Keratinocyte (primary cell): ENCODE results near the gene ABHD12B.

Experiments used
- CTCF ChIP-seq, 3 experiments: IDR thresholded peaks in 1 of 3; conservative IDR thresholded peaks in 1 of 3; optimal IDR thresholded peaks in 1 of 3; 2 replicates in 2 of 3; 3 replicates in 1 of 3; pipeline versions ENCODE3 to v1.5.1; 2011; ENCODE audit warnings: low read length in 3 of 3, mild to moderate bottlenecking in 3 of 3, moderate library complexity in 2 of 3, control low read depth in 1 of 3, inconsistent platforms in 1 of 3; ENCODE audit not compliant: insufficient read depth in 2 of 3; ENCODE audit errors: extremely low read depth in 1 of 3
- EZH2 ChIP-seq: IDR thresholded peaks from one replicate; pipeline ENCODE4 v1.6.1; 2012; ENCODE audit warnings: inconsistent platforms, mild to moderate bottlenecking, low read length, moderate library complexity

GRCh38 chr14:50875359-50876070 lies 3.7 kb downstream of the ABHD12B start:
- TF ChIP-seq CTCF (optimal IDR thresholded peaks at IDR 0.05 in 1 of 3, IDR thresholded peaks at IDR 0.05 in 1 of 3, conservative IDR thresholded peaks at IDR 0.05 in 1 of 3; ENCODE audit: extremely low read depth in 1 of 3, insufficient read depth in 2 of 3, low read length in 3 of 3), result no peak
- TF ChIP-seq EZH2, result no peak
